ENCODE results near the gene COA7. TPM values are rescaled to one million over a fixed set of nuclear protein-coding genes. Genes with fewer than 3 reads are reported as not detected.

COA7 gene
- total RNA-seq, 1 experiment from 2014 or later, result 20.7 TPM

- H3K4me1 ChIP-seq (replicated peaks; ENCODE audit: insufficient read depth), result peaks cover 26% of the 10 kb centered on the region
- no peaks in the 10 kb centered on the region for H3K9me2 ChIP-seq (ENCODE audit: insufficient read depth)
- no peak overlapping the region for H2AFZ ChIP-seq
- H3K4me3 ChIP-seq, result no peak overlapping the region
- H3K36me3 ChIP-seq (ENCODE audit: low read depth), result no peaks in the 10 kb centered on the region
- ChIA-PET CTCF (no interaction called here), POLR2A (ENCODE audit: unreplicated experiment) (no interaction called here)
- no peaks in the 10 kb centered on the region for H4K20me1 ChIP-seq (ENCODE audit: insufficient read depth)
- no peak overlapping the region for H3K4me2 ChIP-seq
- intact Hi-C loops (cut with micrococcal nuclease; ENCODE audit: unreplicated experiment), result no loop called here
- TF ChIP-seq EZH2 (IDR thresholded peaks at IDR 0.05; ENCODE audit: low read depth) (no peak), CTCF (conservative IDR thresholded peaks at IDR 0.05) (no peak)
- BruUV-seq (replicated peaks), result no TSS peak
- no peaks in the 10 kb centered on the region for H3K79me2 ChIP-seq (ENCODE audit: low read depth)
- no peaks in the 10 kb centered on the region for H3K27me3 ChIP-seq (ENCODE audit: insufficient read depth, low read depth)
- H3K27ac ChIP-seq, result no peak overlapping the region
- peaks cover 5% of the 10 kb centered on the region; the same call in 1 of the 2 replicates for H3F3A ChIP-seq (ENCODE audit: insufficient read depth, low read depth)
- no peaks in the 10 kb centered on the region for H3K9me3 ChIP-seq (ENCODE audit: insufficient read depth, low read depth)
- no peak for DNase-seq
Measured at GRCh38 chr1:52672946-52673345, 25.2 kb downstream of the COA7 start.

GRCh38 chr1:52670604-52671003 is 27.5 kb downstream of the COA7 start:
- intact Hi-C loops (cut with micrococcal nuclease; ENCODE audit: unreplicated experiment), result no loop called here
- no peaks in the 10 kb centered on the region for H3K27me3 ChIP-seq (ENCODE audit: insufficient read depth, low read depth)
- H3K9me3 ChIP-seq (ENCODE audit: insufficient read depth, low read depth), result no peaks in the 10 kb centered on the region
- H3K4me3 ChIP-seq, result no peak overlapping the region
- no peaks in the 10 kb centered on the region for H3K79me2 ChIP-seq (ENCODE audit: low read depth)
- CTCF ChIA-PET, result no interaction called here
- H3K27ac ChIP-seq, result no peak overlapping the region
- POLR2A ChIA-PET (ENCODE audit: unreplicated experiment), result no interaction called here
- no peaks in the 10 kb centered on the region for H3K36me3 ChIP-seq (ENCODE audit: low read depth)
- no peak overlapping the region for H3K4me2 ChIP-seq
- H3K9me2 ChIP-seq (ENCODE audit: insufficient read depth), result no peaks in the 10 kb centered on the region
- H2AFZ ChIP-seq, result no peak overlapping the region
- DNase-seq, result no peak
- peaks cover 27% of the 10 kb centered on the region for H3K4me1 ChIP-seq (replicated peaks; ENCODE audit: insufficient read depth)
- no peak for TF ChIP-seq CTCF (conservative IDR thresholded peaks at IDR 0.05)
- no peak for TF ChIP-seq EZH2 (IDR thresholded peaks at IDR 0.05; ENCODE audit: low read depth)
- peaks cover 5% of the 10 kb centered on the region; the same call in 1 of the 2 replicates for H3F3A ChIP-seq (ENCODE audit: insufficient read depth, low read depth)
- no TSS peak for BruUV-seq (replicated peaks)
- no peaks in the 10 kb centered on the region for H4K20me1 ChIP-seq (ENCODE audit: insufficient read depth)

GRCh38 chr1:52669696-52670095 is 28.5 kb downstream of the COA7 start:
- Histone ChIP-seq H2AFZ (no peak overlapping the region), H3K27ac (no peak overlapping the region), H3K9me2 (ENCODE audit: insufficient read depth) (no peaks in the 10 kb centered on the region), H3K4me3 (no peak overlapping the region), H3K9me3 (ENCODE audit: insufficient read depth, low read depth) (no peaks in the 10 kb centered on the region), H3K27me3 (ENCODE audit: insufficient read depth, low read depth) (no peaks in the 10 kb centered on the region), H3K79me2 (ENCODE audit: low read depth) (no peaks in the 10 kb centered on the region), H4K20me1 (ENCODE audit: insufficient read depth) (no peaks in the 10 kb centered on the region), H3F3A (ENCODE audit: insufficient read depth, low read depth) (no peaks in the 10 kb centered on the region; the same call in 1 of the 2 replicates), H3K4me2 (no peak overlapping the region), H3K4me1 (replicated peaks; ENCODE audit: insufficient read depth) (peaks cover 19% of the 10 kb centered on the region), H3K36me3 (ENCODE audit: low read depth) (no peaks in the 10 kb centered on the region)
- TF ChIP-seq CTCF (conservative IDR thresholded peaks at IDR 0.05) (no peak), EZH2 (IDR thresholded peaks at IDR 0.05; ENCODE audit: low read depth) (no peak)
- no TSS peak for BruUV-seq (replicated peaks)
- intact Hi-C loops (cut with micrococcal nuclease; ENCODE audit: unreplicated experiment), result no loop called here
- POLR2A ChIA-PET (ENCODE audit: unreplicated experiment), result no interaction called here
- DNase-seq, result no peak
- CTCF ChIA-PET, result interaction anchor here (0.6 to 0.7 kb wide), 2 partner anchors 17 to 264 kb away, joined by 9 to 14 read pairs; no protein-coding TSS in a partner anchor
